GM19324 (cell line): ENCODE measurements around the gene SCN4B.
A peak's percentile ranks its signal among the peaks of the same experiment; 100 is the strongest.

Experiments used
- ATAC-seq: cut with Tn5 transposase; IDR thresholded peaks from one replicate; pipeline ENCODE4 v1.9.1; 2021; ENCODE audit warnings: mild to moderate bottlenecking, moderate library complexity; ENCODE audit not compliant: unreplicated experiment, low FRiP score

SCN4B gene

DNA sequence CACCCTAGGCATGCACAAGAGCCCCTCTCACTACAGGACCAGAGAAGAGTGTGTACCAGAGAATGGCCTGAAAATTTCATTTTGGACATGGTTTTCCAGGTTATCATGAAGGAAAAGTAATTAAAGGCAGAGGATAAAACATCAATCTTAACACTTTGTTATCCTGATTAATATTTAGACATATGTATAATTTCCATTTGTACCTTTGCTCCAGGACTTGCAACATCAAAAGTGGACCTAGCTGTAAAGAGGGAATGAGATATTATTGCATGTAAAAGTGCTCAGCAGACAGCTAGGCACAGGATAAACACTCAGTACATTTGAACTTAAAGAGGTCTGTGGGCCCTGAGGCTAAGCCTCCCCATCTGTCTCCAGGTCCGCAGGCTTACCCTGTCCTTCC, 2.0 kb upstream of the SCN4B start:
- no peak for ATAC-seq

DNA sequence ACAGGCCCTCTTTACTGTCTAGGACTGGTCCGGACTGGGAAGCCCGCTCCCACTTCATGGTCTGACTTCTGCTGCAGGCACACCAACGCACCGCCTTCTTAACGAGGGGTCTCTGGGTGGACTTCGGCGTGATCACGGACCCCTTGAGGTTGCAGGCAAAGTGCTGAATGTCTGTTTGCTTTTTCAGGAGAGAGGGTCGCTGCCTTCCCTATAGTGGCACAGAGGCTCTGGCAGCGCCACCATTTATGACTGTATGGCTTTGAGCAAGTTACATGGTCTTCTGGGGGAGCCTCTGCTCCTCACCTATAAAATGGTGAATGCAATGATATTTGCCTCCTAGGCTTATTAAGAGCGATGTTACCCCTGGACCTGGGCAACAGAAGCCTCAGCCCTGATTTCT, 1.4 kb upstream of the SCN4B start:
- ATAC-seq: no peak

DNA sequence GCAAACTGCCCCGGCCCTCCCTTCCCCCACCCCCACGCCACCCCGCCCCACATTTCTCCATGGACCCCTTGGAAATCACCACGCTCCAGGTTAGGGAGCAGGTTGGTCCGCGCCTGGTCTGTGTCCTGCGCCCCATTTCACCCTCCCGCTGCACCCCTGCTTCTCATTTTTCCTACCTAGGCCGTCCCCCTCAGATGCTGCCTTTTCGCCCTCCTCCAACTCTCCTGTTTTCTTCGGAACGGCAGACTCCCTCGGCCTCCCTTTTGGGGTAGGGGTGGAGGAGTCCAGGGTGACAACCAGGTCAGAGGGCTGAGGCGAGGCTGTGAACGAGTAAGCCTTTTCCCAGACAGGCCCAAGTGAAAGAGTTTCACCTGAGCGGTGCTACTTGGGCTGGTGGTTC, 893 bp upstream of the SCN4B start:
- no peak for ATAC-seq

DNA sequence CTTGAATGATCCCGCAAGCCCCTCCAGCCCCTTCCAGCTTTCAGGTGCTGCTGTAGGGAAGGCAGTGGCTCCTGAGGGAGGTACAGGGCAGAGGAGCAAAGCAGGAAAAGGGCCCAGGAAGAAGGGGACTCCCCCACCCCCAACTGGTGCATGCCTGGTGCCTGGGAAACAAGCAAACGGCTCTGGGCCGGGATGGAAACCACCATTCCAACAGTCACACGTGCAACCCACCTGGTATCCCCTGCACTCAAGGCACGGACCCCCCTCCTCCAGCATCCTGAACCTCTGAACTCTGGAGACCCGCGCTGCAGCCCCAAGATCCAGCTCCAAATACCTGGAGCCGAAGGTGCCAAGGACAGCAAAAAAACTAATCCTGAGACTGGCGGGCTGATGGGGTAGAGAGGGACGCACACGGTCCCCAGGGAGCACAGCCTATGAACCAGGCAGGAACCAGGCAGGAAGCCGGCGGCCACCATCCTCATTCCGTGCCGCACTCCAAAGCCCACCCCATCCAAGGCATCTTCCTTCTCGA, 537 bp downstream of the SCN4B start:
- no peak for ATAC-seq

DNA sequence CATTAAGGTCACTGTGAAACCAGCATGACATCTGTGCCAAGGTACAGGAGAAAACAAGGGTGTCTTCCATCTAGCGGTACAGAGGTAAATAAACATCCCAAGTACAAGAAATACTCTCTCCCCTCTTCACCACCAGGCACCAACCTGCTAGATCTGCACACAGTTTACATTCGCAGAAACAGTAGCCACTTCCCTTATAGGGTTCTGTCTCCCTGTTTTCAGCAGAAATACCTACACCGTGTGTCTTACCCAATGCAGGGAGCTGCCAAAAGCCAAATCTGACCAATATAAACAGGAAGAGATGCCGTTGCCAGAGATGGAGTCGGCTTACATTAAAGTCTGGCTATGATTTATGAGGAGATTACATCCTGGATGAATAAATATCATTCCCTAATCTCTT, 1.2 kb downstream of the SCN4B start:
- ATAC-seq: no peak

DNA sequence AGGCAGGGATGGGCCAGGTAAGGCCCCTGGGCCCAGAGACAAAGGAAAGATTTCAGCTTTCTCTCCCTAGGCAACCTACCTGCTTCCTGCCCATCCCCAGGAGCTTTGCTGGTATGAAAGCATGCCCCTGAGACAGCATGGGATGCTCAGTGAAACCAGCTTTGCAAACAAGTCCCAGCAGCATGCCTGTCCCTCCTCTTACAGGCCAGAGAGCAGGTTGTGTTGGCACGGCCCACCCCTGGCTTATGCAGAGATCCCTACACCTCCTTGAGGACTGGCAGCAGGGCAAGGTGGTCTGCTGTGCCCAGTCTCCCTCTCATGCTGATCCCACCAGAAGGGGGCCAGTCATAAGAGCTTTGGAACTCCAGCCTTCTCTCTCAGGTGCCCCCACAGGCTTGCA, 3.1 kb downstream of the SCN4B start:
- no peak for ATAC-seq

DNA sequence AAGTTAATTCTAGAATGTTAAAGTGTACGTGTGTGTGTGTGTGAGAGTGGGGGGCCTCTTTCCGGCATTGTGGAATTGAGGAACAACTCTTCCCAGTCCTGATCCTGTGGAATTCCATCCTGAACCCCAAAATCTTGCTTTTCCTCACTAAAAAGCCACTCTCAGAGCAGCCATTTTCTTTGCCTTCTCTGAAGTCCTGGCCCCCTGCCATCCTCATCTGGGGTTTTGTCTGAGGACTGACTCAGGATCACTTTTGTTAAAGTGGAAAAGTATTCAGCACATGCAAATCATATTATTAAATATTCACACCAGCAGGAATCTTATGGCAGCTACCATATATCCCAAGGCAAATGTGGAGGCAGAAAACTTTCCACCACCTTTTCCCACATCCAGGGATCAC, 3.8 kb downstream of the SCN4B start:
- no peak for ATAC-seq

DNA sequence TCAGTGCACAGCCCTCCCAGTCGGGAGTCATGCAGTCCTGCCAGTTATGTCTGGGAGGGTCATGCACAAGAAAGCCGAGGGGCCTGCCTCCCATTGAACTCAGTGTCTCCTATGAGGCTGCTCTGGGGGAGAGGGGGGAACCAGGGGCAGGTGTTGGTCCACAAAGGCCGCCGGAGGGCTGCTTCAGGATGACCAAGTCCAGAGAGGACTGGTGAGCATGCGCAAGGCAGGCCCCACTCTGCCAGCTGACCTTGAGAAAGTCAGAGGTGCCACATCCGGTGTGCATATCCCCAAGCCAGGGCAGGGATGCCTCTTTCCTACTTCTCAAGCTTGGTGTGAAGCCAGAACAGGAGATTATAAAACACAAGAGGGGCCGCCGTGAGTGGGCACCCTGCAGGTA, 4.4 kb downstream of the SCN4B start:
- ATAC-seq: no peak

DNA sequence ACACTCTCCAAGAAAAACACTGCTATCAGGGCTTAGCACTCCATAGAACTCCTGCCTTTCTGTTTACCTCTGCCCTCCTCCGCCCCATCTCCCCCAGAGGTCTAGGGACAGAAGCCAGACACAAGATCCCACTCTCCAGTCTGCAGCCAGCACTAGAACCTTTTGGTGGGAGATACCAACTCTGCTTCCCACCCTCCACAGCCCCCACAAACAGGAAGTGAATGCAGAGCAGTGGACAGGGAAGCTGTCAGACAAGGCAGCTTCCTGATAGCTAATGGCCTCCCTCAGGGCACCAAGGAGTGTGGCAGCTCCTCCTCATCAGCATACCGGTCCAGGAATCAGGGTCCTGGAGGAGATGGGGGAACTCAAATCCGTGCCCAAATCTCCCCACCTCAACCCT, 5.1 kb downstream of the SCN4B start:
- ATAC-seq: no peak

DNA sequence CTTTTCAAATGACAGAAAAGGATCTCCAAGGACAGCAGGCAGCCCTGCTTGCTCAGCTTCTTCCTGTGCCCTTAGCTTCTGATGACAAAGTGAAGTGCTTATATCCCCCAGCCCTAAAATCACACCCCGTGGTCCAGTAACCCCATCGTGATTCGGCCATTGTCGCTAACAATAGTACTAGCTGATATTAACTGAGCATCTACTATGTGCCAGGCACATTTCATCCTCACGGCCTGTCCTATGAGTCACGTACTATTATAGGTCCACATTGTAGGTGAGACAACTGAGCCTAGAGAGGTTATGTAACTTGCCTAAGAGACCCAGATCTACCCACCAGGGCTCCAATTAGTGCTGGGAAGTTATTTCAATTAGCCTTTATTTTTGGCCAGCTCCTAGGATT, 6.1 kb downstream of the SCN4B start:
- ATAC-seq: no peak

DNA sequence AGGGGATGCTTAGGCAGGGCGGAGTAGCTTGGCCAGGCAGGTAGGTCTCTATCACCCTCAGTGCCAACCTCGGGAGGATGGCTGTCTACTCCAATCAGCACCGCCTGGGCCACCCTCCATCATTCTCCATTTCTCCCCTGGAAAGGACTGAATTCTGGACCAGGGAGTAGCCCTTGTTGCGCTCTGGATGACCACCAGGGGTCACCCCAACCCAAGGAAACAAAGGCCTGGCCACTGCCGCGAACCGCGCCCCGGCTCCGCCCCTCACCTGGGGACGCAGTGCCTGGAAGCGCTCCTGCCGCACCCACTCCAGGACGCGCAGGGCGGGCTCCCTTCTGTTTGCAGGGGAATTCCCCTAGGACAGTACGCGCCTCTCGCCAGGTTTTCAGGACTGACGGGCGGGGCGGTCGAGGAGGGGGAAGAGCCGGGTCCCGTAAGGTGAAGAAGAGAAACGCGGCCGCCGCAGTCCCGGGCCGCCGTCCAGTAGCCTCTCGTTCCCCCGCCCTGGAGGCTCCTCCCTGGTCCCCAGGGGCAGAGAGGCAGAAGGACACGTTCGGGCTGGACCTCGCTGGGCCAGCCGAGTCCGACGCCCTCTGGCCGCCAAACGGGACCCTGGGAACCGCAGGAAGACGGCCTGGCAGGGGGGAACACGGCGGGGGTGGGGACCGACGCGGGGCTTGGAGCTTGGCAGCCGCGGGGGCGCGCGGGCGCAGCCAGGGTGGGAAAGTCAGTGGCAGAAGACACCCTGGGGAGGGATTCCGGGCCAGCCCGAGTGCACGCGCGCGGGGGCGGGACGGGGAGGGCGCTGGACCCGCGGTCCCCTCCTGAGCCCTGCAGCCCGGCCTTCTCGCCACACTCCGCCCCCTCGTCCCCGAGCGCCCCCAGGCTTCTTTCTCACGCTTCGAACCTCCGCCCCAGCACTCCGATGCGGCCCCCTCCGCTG, 7.1 kb downstream of the SCN4B start:
- peak; percentile 77 for ATAC-seq

DNA sequence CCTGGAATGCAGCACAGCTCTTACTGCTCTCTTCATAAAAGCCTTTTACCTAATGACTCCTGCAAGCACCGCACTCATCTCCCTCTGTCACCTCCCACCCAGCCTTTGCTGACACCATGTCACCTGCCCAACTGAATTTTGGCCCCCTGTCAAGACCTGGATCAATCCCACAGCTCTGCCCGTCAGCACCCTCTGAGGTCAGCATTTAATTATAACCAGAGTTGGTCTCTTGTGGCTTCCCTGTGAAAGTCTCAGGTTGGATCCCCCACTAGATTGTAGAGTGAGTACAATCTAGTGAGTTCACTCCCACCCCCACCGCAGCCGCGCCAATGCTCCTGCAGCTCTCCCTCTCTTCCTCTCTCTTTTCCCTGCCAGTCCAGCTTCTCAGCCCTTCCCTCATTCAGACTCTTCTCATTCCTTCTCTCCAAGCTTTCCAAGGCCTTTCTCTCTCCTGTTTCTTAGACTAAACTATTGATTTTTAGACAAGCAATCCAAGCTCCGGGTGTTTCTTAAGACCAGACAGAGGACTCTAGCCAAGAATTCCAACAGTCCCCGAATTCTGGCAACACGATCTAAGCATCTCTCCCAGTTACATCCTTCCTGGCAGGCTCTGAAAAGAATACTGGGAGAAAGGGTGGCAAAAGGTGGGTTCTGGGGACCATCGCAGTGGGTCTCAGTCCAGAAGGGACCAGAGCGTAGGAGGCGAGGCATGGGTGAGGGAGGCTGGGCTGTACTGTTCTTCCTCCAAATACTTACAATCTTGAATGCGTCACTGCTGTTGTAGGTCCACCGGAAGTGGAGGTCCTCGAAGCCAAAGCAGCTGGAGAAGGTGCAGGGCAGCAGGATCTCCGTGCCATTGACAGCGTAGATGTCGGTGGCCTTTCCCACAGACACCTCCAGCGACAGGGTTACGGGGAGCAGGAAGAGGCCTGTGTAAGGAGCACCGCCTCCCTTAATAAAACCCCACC, 8.0 kb downstream of the SCN4B start:
- no peak for ATAC-seq

DNA sequence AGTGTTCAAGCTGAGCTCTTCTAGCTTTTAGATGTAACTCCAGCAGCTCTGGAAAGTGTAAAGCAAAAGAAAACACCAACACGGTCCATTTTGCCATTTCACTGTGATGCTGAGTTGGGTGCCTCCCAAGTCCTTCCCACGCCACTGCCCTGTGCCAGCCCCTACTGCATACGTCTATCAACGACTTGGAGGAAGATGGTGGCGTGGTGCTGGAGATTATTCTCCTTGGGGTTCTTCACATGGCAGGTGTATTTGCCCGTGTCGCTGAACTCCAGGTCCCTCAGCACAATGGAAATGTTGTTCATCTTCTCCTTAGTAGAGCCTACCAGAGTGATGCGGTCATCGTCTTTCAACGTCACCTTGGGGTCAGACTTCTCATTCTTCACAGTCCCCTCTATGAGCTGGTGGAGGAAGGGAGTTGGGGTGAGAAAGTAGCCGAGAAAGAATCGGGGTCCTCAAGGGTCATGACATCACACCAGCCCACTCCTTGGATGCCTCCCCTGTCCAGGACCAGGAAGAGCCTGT, 8.9 kb downstream of the SCN4B start:
- ATAC-seq: no peak

DNA sequence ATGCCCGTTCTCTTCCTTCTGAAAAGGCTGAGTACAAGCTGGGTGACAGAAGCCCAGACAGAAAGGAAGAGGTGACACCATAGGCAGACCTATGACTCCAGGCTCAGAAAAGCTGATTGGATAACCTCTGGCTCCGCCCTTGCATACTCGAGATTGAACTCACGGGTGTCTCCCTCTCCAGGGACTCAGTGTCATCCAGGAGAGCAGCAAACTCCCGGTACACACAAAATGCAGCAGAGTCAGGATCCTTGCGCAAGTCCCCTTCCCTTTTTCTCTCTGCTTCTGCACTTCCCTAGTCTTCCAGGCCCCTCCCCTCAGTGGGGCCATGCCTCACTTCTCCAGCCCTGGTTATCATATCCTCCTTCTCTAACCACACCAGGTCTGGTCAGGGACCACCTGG, 9.8 kb downstream of the SCN4B start:
- no peak for ATAC-seq

DNA sequence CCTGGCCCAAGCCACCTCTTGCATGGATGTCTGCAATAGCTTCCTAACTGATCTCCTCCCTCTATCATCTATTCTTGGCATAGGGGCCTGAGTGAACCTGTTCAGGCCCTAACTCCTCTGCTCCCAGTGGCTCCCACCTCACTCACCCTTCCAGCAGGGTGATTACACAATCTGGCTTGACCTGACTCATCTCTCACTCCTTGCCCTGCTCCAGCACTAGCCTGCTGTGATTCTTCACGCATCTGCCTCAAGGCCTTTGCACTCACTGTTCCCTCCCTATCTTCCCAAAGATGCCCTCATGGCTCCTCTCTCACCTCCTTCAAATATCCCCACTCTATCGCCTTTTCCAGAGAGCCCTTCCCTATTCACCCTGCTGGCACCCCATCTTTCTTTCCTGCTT, 10.5 kb downstream of the SCN4B start:
- ATAC-seq: no peak

DNA sequence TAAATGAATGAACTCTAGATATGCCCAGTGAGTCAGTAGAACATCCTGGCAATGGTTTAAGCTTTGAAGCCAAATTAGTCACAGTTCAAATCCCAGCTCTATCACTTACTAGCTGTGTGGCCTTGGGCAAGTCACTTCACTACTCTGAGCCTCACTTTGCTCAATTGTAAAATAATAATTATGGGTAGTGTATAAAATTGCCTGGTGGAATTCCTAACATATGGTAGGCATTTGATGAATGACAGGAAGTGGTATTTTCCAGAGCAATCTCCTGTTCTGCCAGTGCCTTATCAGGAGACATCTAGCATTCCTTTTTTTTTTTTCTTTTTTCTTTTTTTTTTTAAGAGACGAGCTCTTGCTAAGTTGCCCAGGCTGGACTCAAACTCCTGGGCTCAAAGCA, 13.0 kb downstream of the SCN4B start:
- ATAC-seq: no peak

DNA sequence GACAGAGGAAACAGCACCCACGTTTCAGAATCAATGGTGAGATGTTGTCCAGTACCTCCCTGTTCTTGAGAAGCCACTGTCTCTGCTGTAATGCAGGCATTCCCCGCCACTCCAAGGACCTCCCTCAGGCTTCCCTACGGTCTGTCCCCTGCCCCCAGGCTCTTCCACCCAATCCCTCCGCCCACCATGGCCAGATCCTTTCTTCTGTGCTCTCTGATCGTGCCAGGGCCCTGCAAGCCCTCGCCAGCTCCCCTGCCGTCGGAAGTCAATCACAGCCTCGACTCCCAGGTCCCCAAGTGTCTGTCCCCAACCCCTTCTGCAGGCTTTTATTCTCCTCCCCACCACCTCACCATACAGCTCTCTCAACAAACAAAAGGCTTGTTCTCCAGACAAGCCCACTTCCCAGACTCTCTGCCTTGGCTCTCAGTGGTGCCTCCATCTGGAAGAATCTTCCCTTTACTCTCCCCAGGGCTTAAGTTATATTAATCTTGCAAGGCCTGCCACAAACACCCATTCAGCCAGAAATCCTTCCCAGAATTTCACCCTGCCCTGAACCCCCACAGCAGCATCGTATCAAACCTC, 13.7 kb downstream of the SCN4B start:
- no peak for ATAC-seq

DNA sequence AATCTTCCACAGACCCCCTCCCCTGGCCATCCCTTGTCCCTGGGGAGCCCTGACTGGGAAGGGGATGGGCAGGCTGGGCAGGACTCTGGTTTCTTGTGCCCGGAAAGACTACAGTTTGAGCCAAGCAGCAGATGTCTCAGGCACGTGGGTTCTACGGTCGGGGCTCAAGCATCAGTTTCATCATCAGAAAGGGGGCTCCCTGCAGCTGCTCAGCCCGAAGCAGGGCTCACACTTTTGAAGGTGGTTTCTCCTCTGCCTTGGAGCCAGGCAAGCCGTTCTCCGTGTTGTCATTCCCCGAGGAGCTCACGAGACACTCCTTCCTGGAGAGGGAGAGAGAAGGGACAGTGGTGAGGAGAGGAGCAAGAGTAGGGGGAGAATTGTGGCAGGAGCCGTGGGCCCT, 15.8 kb downstream of the SCN4B start:
- no peak for ATAC-seq

DNA sequence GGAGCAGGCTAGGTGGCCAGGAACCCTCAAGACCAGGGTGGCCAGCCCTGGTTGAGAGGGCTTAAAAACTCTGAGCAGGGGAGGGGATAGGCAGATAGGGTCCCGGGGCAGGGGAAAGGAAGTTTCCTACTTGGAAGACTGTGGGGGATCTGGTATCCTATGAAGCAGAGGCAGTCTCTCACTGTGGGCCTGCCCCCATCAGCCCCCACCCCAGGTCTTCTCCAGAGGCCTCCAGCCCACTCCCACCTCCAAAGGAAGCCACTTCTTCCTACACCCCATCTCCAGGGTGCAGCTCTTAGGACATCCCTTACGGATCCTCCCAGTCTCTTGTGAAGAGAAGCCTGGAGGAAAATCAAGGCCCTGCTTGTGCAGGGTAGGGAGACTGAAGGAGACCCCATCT, 16.3 kb downstream of the SCN4B start:
- ATAC-seq: no peak

DNA sequence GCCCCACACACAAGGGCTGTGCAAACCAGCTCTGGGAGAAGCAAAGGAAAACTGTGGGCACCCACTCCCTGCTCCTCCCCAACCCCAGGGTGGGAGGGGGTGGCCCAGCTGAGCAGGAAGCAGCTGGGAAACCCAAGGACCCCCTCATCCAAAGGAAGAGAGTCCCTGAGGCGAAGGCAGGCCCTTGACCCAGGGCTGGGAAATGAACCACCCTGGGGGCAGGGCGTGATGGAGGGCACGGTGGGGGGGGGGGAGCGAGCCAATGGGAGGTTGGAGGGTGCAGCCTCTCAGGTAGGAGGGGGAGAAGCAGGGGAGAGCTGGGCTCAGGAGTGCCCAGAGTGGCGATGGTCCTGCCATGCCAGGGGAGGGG, 16.8 kb downstream of the SCN4B start:
- ATAC-seq: no peak
